HG02884 (cell line): Measurements from ENCODE around the gene BAMBI.
"Not testable (repeated sequence)": the region's sequence is repeated elsewhere in the genome, so short reads cannot be mapped to it uniquely, and the experiment has no call there.

Experiments used
- ATAC-seq: cut with Tn5 transposase; IDR thresholded peaks from one replicate; pipeline ENCODE4 v1.9.1; 2021; ENCODE audit warnings: mild to moderate bottlenecking, moderate library complexity; ENCODE audit not compliant: unreplicated experiment

Gene BAMBI

GRCh38 chr10:28676968-28677887 is at the start of gene BAMBI:
Gene BAMBI, plus strand, starts transcription at chr10:28677521. Its CDS starts 377 bp downstream, at chr10:28677898.
- ATAC-seq = peak; percentile 98

GRCh38 chr10:28628184-28628893 is 49.0 kb upstream of the BAMBI start:
- ATAC-seq = peak; percentile 58

- no peak for ATAC-seq
Observed at GRCh38 chr10:28631896-28632583, 45.3 kb upstream of the BAMBI start.

- no peak for ATAC-seq
Observed at GRCh38 chr10:28632584-28632945, 44.8 kb upstream of the BAMBI start.

GRCh38 chr10:28633750-28634149 is 43.6 kb upstream of the BAMBI start:
- ATAC-seq = no peak

GRCh38 chr10:28637346-28637745 is 40.0 kb upstream of the BAMBI start:
- no peak for ATAC-seq

- ATAC-seq = no peak
Observed at GRCh38 chr10:28638392-28638791, 38.9 kb upstream of the BAMBI start.

GRCh38 chr10:28640551-28640950 is 36.8 kb upstream of the BAMBI start:
- no peak for ATAC-seq

GRCh38 chr10:28644647-28645046 is 32.7 kb upstream of the BAMBI start:
- no peak for ATAC-seq

GRCh38 chr10:28652106-28652505 is 25.2 kb upstream of the BAMBI start:
- no peak for ATAC-seq

GRCh38 chr10:28652703-28653102 is 24.6 kb upstream of the BAMBI start:
- ATAC-seq = no peak

- ATAC-seq = not testable (repeated sequence)
Observed at GRCh38 chr10:28658824-28659223, 18.5 kb upstream of the BAMBI start.

- no peak for ATAC-seq
Observed at GRCh38 chr10:28661035-28661434, 16.3 kb upstream of the BAMBI start.

- no peak for ATAC-seq
Observed at GRCh38 chr10:28663576-28664368, 13.5 kb upstream of the BAMBI start.

GRCh38 chr10:28664369-28664740 is 13.0 kb upstream of the BAMBI start:
- no peak for ATAC-seq

GRCh38 chr10:28666751-28667467 is 10.4 kb upstream of the BAMBI start:
- ATAC-seq = no peak

- ATAC-seq = no peak
Observed at GRCh38 chr10:28668363-28669226, 8.7 kb upstream of the BAMBI start.

- ATAC-seq = no peak
Observed at GRCh38 chr10:28669227-28670173, 7.8 kb upstream of the BAMBI start.
